ENCODE measurements around the gene USP31.

GRCh38 chr16:23062524-23062923 is 86.7 kb downstream of the USP31 start:
- no peak for TF ChIP-seq POLR2A (IDR thresholded peaks at IDR 0.05)
- TF ChIP-seq, protein P1, sequence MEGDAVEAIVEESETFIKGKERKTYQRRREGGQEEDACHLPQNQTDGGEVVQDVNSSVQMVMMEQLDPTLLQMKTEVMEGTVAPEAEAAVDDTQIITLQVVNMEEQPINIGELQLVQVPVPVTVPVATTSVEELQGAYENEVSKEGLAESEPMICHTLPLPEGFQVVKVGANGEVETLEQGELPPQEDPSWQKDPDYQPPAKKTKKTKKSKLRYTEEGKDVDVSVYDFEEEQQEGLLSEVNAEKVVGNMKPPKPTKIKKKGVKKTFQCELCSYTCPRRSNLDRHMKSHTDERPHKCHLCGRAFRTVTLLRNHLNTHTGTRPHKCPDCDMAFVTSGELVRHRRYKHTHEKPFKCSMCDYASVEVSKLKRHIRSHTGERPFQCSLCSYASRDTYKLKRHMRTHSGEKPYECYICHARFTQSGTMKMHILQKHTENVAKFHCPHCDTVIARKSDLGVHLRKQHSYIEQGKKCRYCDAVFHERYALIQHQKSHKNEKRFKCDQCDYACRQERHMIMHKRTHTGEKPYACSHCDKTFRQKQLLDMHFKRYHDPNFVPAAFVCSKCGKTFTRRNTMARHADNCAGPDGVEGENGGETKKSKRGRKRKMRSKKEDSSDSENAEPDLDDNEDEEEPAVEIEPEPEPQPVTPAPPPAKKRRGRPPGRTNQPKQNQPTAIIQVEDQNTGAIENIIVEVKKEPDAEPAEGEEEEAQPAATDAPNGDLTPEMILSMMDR (IDR thresholded peaks at IDR 0.05) = no peak

Measured in right lobe of liver (tissue), 4 donors.